K562 (cell line): ENCODE results near the gene ENPP5. TPM values are rescaled to one million over a fixed set of nuclear protein-coding genes. Genes with fewer than 3 reads are reported as not detected.
A peak's percentile ranks its signal among the peaks of the same experiment; 100 is the strongest.

Experiments used
- ATAC-seq: fragments of 200-7000 bp; cut with Tn5 transposase; 3 replicates; pipeline ENCODE4 v1.9.1; 2020; ENCODE audit warnings: moderate library complexity
- BruUV-seq: library from RNA; stranded (reverse); fragments of 400-500 nt; replicated peaks from 2 replicates; lab custom pipeline; 2021; lab: Mats Ljungman, UMichigan
- CTCF ChIA-PET: fragments of 300-600 bp; formaldehyde crosslinking; extraction: SDS; loops from one replicate; lab custom pipeline; 2021; ENCODE audit warnings: low intra/inter-chr PET ratio; lab: Yijun Ruan, JAX
- POLR2A ChIA-PET: fragments of 300-600, 350-650 bp; sonication (Branson Sonifier 250); formaldehyde crosslinking; extraction: SDS; loops from one replicate; lab custom pipeline; 2021; ENCODE audit warnings: antibody characterized with exemption, inconsistent platforms; lab: Yijun Ruan, JAX
- DNase-seq, 4 experiments: peaks; one replicate each; pipeline versions ENCODE4 v3.0.0 to v3.0.0-alpha.2; 2011 to 2018; ENCODE audit warnings: low spot score in 3 of 4, mixed read lengths in 3 of 4; ENCODE audit errors: extremely low read depth in 1 of 4
- FAIRE-seq: peaks from 2 replicates; lab custom pipeline; 2011; peaks lifted over from hg19 to GRCh38; lab: Jason Lieb, UNC
- H2AFZ ChIP-seq: 2 replicates; pipeline ENCODE4 v1.6.0; 2011; ENCODE audit warnings: low read depth, low read length, control low read depth, inconsistent platforms
- H3K27ac ChIP-seq: fragments of 200-600 bp; 3 replicates; pipeline ENCODE4 v1.8.0; 2011; ENCODE audit warnings: low read depth, mild to moderate bottlenecking, control low read depth, inconsistent platforms, low read length, moderate library complexity, mixed read lengths; ENCODE audit errors: extremely low read depth
- H3K27me3 ChIP-seq, 2 experiments: fragments of 300-600 bp in 1 of 2; 2 replicates in 1 of 2; 3 replicates in 1 of 2; pipeline versions ENCODE4 v1.6.0 to v1.8.0; 2011; ENCODE audit warnings: inconsistent platforms in 2 of 2, low read length in 2 of 2, mild to moderate bottlenecking in 1 of 2, mixed read lengths in 1 of 2, moderate library complexity in 1 of 2; ENCODE audit not compliant: control insufficient read depth in 2 of 2, insufficient read depth in 2 of 2
- H3K36me3 ChIP-seq: fragments of 300-600 bp; 3 replicates; pipeline ENCODE4 v1.8.0; 2011; ENCODE audit warnings: mild to moderate bottlenecking, low read length, inconsistent platforms; ENCODE audit not compliant: control insufficient read depth, insufficient read depth
- H3K4me1 ChIP-seq, 2 experiments: fragments of 200-600 bp in 1 of 2; replicated peaks in 1 of 2; 2 replicates in 1 of 2; 3 replicates in 1 of 2; pipeline versions ENCODE4 v1.5.1 to v1.8.0; 2011; ENCODE audit warnings: inconsistent platforms in 2 of 2, low read length in 2 of 2, mild to moderate bottlenecking in 1 of 2, mixed read lengths in 1 of 2, moderate library complexity in 1 of 2; ENCODE audit not compliant: control insufficient read depth in 2 of 2, insufficient read depth in 2 of 2
- H3K4me2 ChIP-seq: 2 replicates; pipeline ENCODE4 v1.6.1; 2011; ENCODE audit warnings: low read length, control low read depth, inconsistent platforms, mixed read lengths; ENCODE audit not compliant: insufficient read depth
- H3K4me3 ChIP-seq: fragments of 200-600 bp; sonication (generic), shearing (Covaris generic); 2 replicates; pipeline ENCODE4 v1.5.1; 2016; ENCODE audit warnings: control low read depth, inconsistent platforms
- H3K79me2 ChIP-seq: fragments of 200-600 bp; 3 replicates; pipeline ENCODE4 v1.8.0; 2011; ENCODE audit warnings: low read length, inconsistent platforms; ENCODE audit not compliant: control insufficient read depth, insufficient read depth
- H3K9ac ChIP-seq, 2 experiments: 2 replicates each; pipeline versions ENCODE4 v1.6.0 to v1.6.1; 2011; ENCODE audit warnings: low read depth in 2 of 2, low read length in 2 of 2, control low read depth in 1 of 2, inconsistent platforms in 1 of 2, mild to moderate bottlenecking in 1 of 2, mixed read lengths in 1 of 2; ENCODE audit not compliant: insufficient read depth in 1 of 2
- H3K9me1 ChIP-seq: one replicate; pipeline ENCODE4 v1.6.0; 2011; ENCODE audit warnings: inconsistent platforms, mild to moderate bottlenecking, low read length, moderate library complexity; ENCODE audit not compliant: control insufficient read depth, insufficient read depth
- H3K9me3 ChIP-seq: replicated peaks from 2 replicates; pipeline ENCODE4 v1.5.1; 2011; ENCODE audit warnings: low read depth, low read length, inconsistent platforms; ENCODE audit not compliant: control insufficient read depth, insufficient read depth
- H4K20me1 ChIP-seq: replicated peaks from 2 replicates; pipeline ENCODE4 v1.6.1; 2011; ENCODE audit warnings: low read length, inconsistent platforms, mixed read lengths; ENCODE audit not compliant: control insufficient read depth, insufficient read depth
- C11orf30 ChIP-seq: fragments of 450-650 bp; IDR thresholded peaks from 2 replicates; pipeline ENCODE4 v1.6.1; 2016; ENCODE audit warnings: low read depth, mild to moderate bottlenecking
- E2F5 ChIP-seq: sonication (generic); formaldehyde crosslinking; IDR thresholded peaks from 2 replicates; pipeline ENCODE4 v1.8.0; 2022; ENCODE audit warnings: mild to moderate bottlenecking, missing genetic modification reagents
- FOXP1 ChIP-seq: sonication (generic); formaldehyde crosslinking; IDR thresholded peaks from 2 replicates; pipeline ENCODE4 v1.8.0; 2022; ENCODE audit warnings: mild to moderate bottlenecking, missing genetic modification reagents
- GTF3C2 ChIP-seq: IDR thresholded peaks from 3 replicates; pipeline ENCODE4 v1.6.1; 2011; ENCODE audit warnings: borderline replicate concordance, mild to moderate bottlenecking, moderate library complexity; ENCODE audit not compliant: insufficient read length; ENCODE audit errors: extremely low read depth
- HSF4 ChIP-seq: fragments of 250-450 bp; sonication (Bioruptor Pico); IDR thresholded peaks from 2 replicates; pipeline ENCODE4 v2.1.2; 2022; ENCODE audit warnings: mild to moderate bottlenecking, moderate library complexity, borderline replicate concordance
- MAFF ChIP-seq: IDR thresholded peaks from 2 replicates; pipeline ENCODE4 v1.6.1; 2012; ENCODE audit warnings: low read length, improper control_type of control experiment
- NCOA1 ChIP-seq: fragments of 450-650 bp; IDR thresholded peaks from 2 replicates; pipeline ENCODE4 v1.6.1; 2016; ENCODE audit warnings: low read depth
- SIRT6 ChIP-seq: IDR thresholded peaks from one replicate; pipeline ENCODE4 v1.6.1; 2012; ENCODE audit warnings: low read depth, mild to moderate bottlenecking, control low read depth, inconsistent platforms, low read length, moderate library complexity
- ZNF316 ChIP-seq: fragments of 450-650 bp; IDR thresholded peaks from 2 replicates; pipeline ENCODE4 v1.6.1; 2016
- WGBS: fragments of 100-300 bp; shearing (Covaris generic); methylation state at CpG from one replicate; pipeline ENCODE4 v1.1.6; 2016; ENCODE audit warnings: low coverage, mixed read lengths; ENCODE audit not compliant: insufficient coverage; ENCODE audit errors: missing lambda C conversion rate; 5-methylcytosine and 5-hydroxymethylcytosine counted together
- in situ Hi-C: fragments of 300-500 bp; cut with MboI; formaldehyde crosslinking; loops from 4 replicates; pipeline ENCODE4 v1.15.0; 2018; ENCODE audit warnings: inconsistent platforms, mixed read lengths
- intact Hi-C: fragments of 100-400 bp; cut with micrococcal nuclease; formaldehyde crosslinking; loops from 2 replicates; pipeline ENCODE4 v1.14.2; 2022
- polyA plus RNA-seq, 8 experiments: library from polyadenylated mRNA; depleted of rRNA in 4 of 8; stranded (reverse) in 5 of 8; unstranded in 3 of 8; fragments of >200 nt; fragmentation: Nextera tagmentation in 2 of 8; fragmentation: Illumina TruSeq in 1 of 8; extraction: Ambion mirVana in 2 of 8; extraction: Trizol in 1 of 8; gene quantifications; 2 replicates each; pipeline versions ENCODE4 v1.2.1 to v1.2.3, GENCODE V29; 2011 to 2014; ENCODE audit warnings: inconsistent platforms in 1 of 8, missing spikeins in 1 of 8
- total RNA-seq, 7 experiments: library from RNA; depleted of rRNA in 6 of 7; stranded (reverse); fragments of >200 nt in 6 of 7; fragmentation: Illumina TruSeq in 2 of 7; extraction: Trizol in 2 of 7; gene quantifications; 2 replicates each; pipeline versions ENCODE4 v1.2.1 to v1.2.3, GENCODE V29; 2011 to 2021; ENCODE audit warnings: low replicate concordance in 1 of 7

Gene ENPP5
- total and polyA plus RNA-seq, 9 of the 15 experiments (the other 6 are each of a cell fraction or from before 2014, with no cell fraction given), result not detected

GRCh38 chr6:46215777-46216176 lies 45.0 kb upstream of the ENPP5 start:
- H3K79me2 ChIP-seq, result no peaks in the 10 kb centered on the region
- H3K27ac ChIP-seq, result no peak overlapping the region
- no peaks in the 10 kb centered on the region for H3K9me3 ChIP-seq
- H3K9ac ChIP-seq, result no peak overlapping the region
- no peak for ATAC-seq
- no TSS peak for BruUV-seq
- no peaks in the 10 kb centered on the region for H3K9me1 ChIP-seq
- WGBS, result 0% methylated on average over 4 of the region's 4 CpGs
- FAIRE-seq, result no peak
- H2AFZ ChIP-seq, result no peak overlapping the region
- no peaks in the 10 kb centered on the region for H3K27me3 ChIP-seq
- TF ChIP-seq C11orf30 (peak; percentile 26; the same call in 1 of the 2 replicates), FOXP1 (no peak), ZNF316 (peak; percentile 58; the same call in 1 of the 2 replicates), GTF3C2 (no peak), NCOA1 (no peak), SIRT6 (no peak), E2F5 (CRISPR knock-in tag) (no peak), MAFF (0 out of 2 replicates have a peak, but pooled peaks have one; percentile 8), HSF4 (CRISPR knock-in tag) (no peak)
- TF ChIP-seq, all 486 proteins: peak for 3
- intact Hi-C loops (no loop called here), in situ Hi-C loops (no loop called here)
- ChIA-PET POLR2A (no interaction called here), CTCF (interaction anchor here (0.7 kb wide), 1 partner anchor 282 kb away, joined by 4 read pairs; no protein-coding TSS in a partner anchor)
- Histone ChIP-seq H4K20me1 (no peaks in the 10 kb centered on the region), H3K36me3 (no peaks in the 10 kb centered on the region), H3K4me1 (no peaks in the 10 kb centered on the region), H3K4me3 (no peak overlapping the region), H3K4me2 (no peak overlapping the region)
- DNase-seq, result no peak
